Measurements from ENCODE around the gene IPCEF1.
"Not testable (repeated sequence)": the region's sequence is repeated elsewhere in the genome, so short reads cannot be mapped to it uniquely, and the experiment has no call there.

IPCEF1 gene

DNA sequence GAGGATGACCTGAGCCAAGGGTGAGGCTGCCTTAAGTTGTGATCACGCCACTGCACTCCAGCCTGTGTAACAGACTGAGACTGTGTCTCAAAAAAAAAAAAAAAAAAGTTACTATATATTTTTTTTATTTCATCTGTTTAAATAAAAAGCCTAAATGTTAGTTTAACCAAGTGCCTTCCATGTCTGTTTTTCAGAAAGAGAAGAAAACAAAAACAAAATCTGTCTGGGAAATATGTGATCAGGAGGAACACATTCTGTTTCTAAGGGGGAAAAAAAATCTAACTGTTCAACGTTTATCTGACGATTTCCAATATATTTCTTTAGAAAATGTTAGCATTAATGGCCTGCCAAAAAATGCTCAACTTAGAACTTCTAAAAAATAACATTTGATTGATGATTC, 147.0 kb downstream of the IPCEF1 start:
- DNase-seq = no peak

DNA sequence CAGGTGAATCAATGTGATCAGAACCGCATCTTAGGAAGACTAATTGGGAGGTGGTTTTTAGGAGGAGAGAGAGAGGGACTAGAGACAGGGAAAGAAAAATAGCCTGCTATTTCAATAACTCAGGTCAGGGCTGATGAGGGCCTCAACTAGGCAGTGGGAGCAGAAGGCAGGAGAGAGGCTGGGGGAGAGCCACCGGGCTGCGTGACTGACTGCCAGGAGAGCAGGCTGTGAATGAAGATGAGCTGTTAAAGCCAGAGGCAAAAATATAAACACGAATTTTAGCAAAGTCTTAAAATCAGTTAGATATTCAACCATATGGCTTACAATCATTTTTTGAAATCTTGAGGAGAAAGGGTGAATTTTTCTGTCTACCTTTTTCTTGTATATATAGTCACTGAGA, 149.6 kb downstream of the IPCEF1 start:
- DNase-seq = no peak

DNA sequence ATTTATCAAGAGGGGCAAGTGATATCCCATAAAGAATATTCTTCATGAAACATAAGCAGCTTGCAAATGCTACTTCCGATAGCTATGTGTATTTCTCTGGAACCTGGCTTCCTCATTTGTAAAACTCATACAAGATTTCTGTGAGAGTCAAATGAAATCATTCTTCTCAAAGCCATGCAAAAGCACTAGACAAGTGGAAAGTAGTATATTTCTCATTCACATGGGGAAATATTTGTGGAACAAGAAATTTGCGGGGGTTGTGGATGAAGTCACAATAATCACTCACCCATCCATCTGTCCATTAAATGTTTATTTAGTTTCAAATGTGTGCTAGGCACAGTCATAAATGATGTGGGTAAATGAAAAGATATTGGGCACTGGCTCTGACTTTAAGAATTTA, 150.5 kb downstream of the IPCEF1 start:
- DNase-seq = no peak

DNA sequence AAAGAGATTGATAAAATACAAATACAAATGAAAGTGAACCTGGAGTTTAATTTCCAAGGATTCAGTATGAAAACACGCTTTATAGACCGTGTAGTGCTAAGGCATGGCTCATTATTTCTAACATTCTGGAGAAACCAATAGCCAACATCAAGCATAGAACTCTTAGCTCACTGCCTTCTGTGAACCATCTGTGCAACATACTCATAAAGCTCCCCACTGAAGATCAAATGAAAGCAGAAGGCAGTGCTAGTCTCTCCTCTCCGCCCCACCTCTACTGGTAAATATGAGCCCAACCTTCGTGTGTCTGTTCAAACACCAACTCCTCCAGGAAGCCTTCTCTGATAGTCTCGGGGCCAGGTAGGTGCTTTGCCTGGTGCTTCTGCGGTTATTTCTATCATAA, 153.6 kb downstream of the IPCEF1 start:
- DNase-seq = no peak

DNA sequence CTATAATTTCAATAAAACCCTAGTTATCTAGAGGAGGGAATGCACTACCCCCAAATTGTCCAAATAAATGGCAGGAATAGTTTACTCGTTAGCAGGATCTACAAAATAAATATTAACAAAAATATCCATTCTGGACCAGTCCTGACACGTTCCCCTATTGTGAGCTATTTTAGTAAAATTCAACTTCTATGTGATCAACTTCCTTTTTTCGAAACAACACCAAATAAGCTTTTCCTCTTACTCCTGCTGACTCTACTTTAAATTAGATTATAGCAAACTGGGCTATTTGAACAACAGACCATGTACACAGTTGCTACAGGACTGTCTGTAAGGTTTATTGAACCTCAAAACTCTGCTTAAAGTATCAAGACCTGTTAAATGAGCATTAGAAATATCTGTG, 154.3 kb downstream of the IPCEF1 start:
- no peak for DNase-seq

DNA sequence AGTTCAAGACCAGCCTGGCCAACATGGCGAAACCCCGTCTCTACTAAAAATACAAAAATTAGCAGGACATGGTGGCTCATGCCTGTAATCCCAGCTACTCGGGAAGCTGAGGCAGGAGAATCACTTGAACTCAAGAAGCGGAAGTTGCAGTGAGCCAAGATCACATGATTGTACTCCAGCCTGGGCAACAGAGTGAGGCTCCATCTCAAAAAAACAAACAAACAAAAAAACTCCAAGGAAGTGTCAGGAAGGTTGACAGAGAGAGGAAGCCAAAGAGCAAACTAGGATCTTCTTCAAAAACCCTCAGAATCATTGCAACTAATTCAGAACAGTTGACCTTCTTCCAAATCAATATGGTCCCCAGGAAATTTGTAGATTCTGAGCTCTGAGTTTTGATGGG, 154.9 kb downstream of the IPCEF1 start:
- not testable (repeated sequence) for DNase-seq

DNA sequence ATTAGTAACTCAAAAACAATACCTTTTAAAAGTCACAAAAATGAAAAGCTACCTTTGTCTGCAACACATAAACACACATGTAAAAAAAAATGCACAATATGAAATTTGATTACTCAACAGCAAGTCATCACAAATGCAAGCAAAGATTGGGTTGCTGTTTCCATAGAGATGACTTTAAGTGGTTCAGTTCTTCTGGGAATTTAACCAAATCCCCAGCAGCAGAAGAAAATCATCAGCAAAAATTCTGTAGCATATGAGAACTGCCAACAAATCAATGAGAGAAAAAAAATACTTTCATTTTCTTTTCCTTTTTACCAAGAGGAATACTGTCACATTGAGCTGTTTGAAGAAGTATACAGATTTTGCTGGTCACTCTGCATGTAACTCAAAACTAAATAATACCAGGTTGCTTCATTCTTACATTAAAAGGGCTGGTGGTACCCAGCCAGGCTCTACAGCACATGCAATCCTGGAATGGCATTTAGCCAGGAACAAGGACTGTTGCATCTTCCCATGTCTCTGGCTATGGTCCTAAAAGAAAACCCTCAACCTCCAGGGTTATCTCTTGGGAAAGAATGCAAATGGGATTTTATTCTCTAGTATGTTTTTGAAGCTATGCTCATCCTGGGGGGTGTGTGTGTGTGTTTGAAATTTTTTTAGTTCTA, 159.3 kb downstream of the IPCEF1 start:
- DNase-seq = no peak

DNA sequence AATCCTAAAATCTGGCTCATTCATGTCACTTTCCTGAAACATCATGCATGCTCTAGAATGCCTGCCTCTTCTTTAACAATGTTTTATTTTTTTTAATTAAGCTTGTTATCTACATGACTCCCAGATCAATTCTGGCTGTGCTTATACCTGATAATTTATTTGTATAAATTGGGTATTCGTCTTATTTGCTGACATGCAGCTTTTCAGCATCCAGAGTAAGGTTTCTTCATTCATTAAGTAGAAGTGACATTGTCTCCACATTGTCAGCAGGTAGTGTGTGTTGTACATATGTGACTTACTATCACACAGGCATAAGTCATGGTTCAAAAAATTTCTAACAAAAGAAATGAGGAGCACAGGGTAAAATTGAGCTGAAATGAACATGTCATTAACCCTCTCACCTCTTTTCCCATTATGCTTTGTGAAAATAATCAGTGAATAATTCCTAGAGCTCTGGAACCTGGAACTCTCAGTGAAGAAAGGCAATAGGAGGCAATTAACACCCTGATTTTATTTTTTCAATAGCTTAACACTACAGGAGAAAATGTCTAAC, 160.2 kb downstream of the IPCEF1 start:
- DNase-seq = no peak

DNA sequence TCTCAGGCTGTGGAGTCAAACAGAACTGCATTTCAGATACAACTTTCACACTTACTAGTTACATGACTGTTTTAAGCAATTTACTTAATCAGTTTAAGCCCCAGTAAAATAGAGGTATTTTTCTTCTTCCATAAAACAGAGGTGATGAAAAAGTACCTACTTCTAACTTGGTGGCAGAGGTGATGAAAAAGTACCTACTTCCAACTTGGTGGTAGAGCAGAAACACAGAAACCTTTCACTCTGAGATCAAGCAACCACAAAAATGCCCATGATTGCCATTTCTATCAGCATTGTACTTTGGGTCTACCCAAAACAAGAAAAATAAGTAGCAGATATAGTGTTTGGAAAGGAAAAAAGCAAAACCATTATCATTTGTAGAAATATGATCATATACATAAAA, 168.9 kb downstream of the IPCEF1 start:
- DNase-seq = no peak

DNA sequence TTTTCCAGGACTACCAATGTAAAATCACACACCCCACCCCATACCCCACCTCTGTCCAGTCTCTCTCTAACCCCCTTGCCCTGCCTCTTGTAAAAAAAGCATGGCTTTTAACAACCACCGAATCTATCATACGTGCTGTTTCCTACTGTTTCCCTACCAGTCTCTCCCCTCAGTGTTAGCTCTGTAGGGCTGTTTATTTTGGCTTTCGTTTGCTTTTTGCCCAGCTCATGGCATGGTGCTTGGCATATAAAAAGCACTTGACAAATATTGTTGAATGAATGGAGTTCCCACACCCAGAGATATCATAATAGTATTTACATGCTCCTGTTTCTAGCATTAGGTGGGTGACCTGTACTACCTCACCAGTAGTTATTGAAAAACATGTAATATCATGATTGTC, 169.4 kb downstream of the IPCEF1 start:
- DNase-seq = no peak

DNA sequence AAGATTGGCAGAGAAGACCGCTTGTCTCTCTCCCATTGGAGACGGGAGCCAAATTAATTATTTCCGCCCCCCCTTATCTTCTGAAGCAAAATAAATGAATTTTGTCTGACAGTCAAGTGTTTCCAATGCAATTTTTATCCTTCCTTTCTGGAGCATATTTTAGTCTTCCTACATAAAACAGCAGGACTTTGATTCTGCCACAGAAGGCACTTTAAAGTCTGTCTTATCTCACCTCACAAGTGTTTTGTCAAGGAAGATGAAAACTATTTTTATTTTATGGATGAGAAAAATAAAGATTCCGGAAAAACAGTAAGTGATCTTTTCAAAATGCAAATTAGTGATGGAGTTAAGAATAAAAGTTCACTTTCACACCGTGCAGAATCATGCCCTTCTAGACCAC, 177.2 kb downstream of the IPCEF1 start:
- DNase-seq = no peak

DNA sequence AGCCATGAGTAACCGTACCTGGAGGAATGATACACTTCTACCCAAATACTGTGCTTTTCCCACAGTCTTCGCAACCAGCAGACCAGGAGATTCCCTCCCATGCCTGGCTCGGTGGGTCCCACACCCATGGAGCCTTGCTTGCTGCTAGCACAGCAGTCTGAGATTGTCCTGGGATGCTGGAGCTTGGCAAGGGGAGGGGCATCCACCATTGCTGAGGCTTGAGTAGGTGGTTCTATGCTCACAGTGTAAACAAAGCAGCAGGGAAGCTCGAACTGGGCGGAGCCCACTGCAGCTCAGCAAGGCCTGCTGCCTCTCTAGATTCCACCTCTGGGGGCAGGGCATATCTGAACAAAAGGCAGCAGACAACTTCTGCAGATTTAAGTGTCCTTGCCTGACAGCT, 184.2 kb downstream of the IPCEF1 start:
- DNase-seq = peak; percentile 31

DNA sequence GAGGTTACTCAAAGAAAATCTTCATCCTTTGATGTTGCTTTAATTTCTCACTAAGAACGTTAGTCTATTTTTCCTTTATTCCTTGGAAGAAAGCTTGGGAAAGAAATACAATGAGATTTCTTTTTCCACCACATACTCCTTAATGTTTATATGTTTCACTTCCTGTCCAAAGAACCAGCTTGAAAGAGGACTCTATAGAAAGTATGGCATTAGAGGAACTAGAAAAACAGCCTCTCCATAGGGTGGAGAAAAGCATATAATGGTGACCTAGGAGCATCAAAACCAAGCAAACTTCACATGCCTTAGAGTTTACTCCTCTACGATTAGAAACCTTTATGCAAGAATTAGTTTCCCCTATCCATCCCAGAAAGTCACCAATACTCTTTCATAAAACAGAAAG, 186.5 kb downstream of the IPCEF1 start:
- no peak for DNase-seq

DNA sequence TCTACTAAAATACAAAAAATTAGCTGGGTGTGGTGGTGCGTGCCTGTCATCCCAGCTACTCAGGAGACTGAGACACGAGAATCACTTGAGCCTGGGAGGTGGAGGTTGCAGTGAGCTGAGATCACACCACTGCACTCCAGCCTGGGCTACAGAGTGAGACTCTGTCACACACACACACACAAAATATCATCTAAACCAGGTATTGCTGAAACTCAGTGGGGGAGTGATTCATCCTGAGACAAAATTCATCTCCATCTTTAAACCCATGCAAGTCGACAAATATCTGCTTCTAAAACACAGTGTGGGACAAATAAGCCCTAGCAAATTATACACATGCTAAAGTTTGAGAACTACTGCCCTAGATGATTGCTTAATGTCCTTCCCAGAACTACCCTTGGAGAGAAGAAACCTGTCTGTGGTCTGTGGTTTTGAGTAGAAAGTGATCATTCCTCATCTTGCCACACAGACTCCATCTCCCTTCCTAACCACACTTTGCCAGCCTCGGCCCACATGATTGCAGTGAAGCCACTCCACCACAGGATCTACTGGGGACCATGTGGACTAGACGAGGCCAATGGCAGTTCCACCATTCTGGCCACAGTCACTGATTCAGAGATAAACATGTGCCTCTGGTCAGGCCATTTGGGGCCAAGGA, 187.3 kb downstream of the IPCEF1 start:
- DNase-seq = peak; percentile 44

DNA sequence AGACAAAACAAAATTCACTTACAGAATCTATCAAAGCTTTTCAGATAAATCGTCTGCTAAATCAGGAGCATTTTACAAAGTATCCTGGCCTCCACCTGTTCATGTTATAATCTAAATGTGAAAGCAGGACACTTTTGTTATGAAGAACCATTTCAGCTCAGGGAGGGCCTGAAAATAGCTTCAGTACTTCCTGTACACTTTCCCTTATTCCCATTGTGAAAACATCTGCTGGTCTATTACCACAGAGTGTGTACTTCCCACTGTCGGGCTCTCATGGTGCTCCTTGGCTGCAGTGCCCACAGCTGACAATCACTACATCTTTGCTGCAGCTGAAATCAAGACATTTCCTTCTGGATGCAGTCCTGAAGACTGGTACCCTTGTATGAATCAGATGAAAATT, 189.5 kb downstream of the IPCEF1 start:
- DNase-seq = no peak

DNA sequence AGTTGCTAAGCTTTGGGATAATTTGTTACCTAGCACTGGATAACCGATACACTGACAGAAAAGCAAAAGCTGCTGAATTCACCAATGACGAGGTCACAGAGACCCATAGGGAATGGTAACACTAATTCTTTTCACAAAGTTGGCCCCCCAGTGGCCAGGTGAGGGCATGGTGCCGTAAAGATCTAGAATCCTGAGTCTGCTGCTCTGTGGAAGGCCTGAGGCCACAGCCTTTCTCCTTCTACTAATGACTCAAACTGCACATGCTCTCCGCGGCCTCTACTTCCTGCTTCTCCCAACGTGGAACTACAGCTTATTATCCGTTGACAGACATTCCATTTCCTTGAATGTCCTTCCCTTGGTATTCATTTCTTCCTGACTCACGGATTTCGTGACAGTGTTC, 190.5 kb downstream of the IPCEF1 start:
- no peak for DNase-seq

DNA sequence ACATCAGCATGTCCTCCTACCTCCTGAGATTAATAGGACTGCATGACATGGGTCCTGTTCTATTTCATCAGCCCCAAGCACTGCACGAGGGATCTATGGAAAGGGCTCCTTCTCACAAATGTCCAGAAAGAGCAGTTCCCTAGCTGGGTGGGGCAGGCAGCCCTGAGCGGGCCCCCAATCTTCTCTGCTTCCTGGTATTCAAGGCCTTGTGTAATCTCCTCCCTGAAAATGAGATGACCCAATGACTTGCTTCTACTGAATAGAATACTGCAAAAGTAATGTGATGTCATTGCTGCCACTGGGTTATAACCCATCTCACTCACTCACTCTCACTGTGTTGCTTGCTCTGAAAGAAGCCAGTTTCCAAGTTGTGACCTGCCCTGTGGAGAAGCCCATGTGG, 191.1 kb downstream of the IPCEF1 start:
- DNase-seq = no peak

DNA sequence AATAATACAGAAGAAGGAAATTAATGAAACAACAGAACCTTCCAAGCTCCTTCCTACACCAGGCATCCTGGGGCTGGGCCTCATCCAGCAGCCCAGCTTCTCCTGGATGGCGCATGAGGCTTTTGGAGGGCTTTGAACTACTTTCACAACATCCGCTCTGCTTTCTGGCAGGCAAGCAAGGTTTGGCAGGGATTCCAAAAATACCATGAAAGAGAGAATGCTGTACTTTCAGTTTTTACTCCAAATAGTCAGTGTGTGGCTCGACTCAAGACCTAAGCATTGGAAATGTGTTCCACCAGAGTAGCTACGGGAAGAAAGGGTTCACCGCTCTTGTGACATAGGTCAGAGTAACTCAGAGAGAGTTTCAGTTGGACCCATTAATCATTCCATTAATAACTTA, 192.2 kb downstream of the IPCEF1 start:
- no peak for DNase-seq

DNA sequence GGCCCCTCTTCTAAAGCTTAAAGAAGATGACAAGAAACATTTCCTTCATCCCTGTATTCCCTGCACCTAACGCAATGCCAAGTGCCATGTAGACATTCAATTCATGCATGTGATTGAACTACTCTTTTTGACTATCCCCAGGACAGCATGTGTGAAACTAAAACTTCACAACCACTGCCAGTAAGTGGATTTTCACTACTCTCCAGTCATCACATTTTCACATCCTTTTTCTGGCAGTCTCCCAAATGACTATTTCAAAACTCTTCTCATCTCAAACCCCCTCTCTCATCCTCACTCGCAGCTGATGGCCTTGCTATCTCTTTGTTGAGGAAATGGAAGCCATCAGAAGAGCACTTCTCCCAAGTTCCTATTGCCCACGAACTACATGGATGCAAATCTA, 194.9 kb downstream of the IPCEF1 start:
- DNase-seq = peak; percentile 30

DNA sequence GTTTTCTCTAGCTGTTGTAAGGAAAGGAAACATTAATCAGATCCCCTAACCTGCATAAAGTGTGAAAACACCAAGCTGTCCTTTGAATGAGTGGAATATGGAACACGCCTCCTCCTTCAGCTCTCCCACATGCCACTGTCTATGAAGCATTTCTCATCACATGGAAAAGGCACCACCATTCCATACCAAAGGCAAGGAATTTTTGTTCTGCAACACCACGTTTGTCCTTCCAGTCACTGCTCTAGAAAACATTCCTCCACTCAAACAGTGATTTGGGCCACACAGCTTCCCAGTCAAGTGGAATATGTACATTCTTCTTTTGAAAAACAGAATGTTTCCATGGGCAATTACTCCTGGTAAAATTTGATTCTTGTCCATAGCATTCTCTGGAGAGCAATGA, 197.5 kb downstream of the IPCEF1 start:
- no peak for DNase-seq

DNA sequence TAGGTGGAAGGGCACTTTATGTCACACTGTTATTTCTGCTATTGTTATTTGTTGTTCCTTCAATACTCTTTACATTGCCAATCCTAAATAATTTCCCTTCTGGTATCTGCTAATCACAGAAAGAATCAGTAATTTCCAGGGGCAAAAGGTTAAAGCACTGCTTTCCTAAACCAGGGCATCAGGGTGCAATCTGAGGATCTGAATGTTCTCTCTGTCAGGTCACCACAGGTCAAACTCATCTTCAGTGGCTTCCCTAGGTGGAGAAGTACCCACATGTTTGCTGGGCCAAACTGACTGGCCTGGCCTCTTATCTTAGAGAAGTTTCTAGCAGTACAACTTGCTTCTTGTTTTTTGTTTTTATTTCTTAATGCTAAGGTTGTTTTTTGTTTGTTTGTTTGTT, 198.9 kb downstream of the IPCEF1 start:
- no peak for DNase-seq

DNA sequence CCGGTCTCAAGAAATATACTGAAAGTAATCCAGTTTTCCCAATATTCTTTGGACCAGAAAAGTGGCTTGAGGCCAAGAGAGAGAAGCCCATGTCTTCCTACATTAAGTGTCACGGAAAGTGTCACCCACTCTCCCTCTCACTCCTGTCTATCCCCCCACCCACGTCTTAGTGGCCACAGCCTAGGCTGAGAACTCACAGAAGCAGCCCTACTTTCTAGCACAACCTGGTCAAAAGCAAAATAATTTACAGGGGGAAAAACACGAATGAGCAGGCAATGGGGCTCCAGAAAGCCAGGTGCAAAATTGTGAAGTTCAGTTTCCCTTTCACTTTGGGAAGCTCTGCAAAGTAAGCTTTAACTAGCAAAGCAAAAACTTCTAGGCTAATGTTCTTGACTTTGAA, 199.5 kb downstream of the IPCEF1 start:
- no peak for DNase-seq

DNA sequence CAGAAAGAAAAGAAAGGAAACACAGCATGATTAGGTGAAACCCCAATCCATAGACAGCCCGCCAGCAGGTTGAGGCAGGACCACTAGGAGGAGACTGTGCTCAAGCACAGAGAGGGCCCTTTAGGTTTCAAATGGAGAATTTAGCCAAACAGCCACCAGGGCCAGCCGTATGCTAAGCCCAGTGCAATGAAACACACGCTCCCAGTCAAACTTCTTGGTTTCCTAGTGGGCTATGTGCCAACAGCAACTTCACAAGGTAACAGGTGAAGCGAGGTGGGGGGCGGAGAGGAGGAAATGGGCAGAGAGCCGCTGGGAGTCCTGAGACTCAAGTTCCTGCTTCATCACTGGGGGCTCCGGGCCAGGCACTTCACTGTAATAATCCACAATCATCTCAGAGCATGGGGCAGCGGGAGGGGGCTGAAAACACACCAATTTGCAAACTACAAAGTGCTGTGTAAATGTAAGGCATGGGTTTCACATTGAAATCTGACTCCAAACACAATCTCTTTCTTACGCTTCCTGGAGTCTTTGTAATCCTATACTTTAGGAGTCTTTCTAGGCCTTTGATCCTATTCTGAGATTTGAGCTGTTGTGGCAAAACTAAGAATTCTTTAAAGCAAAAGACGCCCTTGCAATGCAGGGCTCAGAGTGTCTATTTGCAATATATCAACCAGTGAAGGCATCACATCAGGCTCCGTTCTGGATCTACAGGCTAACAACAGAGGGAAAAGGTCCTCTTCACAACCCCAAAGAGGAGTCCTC, 200.3 kb downstream of the IPCEF1 start:
- peak; percentile 72 for DNase-seq

DNA sequence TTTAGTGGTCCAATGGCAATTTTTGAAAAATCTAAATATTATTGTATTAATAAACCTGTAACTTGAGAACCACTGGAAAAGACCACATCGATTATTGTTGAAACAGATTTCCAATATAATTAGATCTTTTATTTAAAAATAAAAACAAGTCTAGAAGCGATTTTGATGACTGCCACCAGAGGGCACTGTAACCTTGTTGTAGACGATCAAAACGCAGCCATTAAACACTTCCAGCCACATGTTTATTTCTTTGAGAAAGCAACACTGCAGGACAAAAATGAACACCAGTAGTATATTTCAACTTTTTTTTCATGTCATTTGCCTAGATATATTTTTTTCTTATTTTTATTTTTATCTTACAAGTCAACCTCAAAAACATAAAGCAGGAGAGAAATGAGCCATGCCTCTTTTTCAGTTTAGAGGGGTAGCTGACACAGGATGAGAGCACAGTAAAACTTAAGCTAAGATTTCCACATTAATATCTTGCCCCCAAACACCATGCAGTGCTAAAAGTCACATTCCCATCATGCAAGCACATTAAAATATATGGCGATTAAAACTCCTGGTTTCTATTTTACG, 202.1 kb downstream of the IPCEF1 start:
- peak; percentile 57 for DNase-seq
